CD4-positive, alpha-beta T cell treated with Interleukin-4 for 4 hours (primary cell): ENCODE data around the gene CLIP2.
"Not testable (repeated sequence)": the region's sequence is repeated elsewhere in the genome, so short reads cannot be mapped to it uniquely, and the experiment has no call there.

Experiments used
- DNase-seq: peaks from one replicate; pipeline ENCODE4 v3.0.0-alpha.2; 2020

The CLIP2 gene

DNA sequence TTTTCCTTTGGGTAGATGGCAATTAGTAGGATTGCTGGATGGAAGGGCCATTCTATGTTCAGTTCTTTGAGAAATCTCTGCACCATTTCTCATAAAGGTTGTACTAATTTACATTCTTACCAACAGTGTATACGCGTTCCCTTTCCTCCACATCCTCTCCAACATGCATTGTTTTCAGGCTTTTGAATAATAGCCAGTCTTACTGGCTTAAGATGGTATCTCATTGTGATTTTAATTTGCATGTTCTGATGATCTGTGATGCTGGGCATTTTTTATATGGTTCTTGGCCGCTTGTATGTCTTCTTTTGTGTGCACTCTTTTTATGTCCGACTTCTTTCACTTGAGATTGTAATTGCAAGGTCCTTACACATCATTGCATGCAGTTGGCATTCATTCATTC is 11.7 kb downstream of the CLIP2 start:
- DNase-seq, result no peak

- DNase-seq, result no peak
These were observed 13.6 kb downstream of the CLIP2 start for GRCh38 chr7:74302745-74303221.

DNA sequence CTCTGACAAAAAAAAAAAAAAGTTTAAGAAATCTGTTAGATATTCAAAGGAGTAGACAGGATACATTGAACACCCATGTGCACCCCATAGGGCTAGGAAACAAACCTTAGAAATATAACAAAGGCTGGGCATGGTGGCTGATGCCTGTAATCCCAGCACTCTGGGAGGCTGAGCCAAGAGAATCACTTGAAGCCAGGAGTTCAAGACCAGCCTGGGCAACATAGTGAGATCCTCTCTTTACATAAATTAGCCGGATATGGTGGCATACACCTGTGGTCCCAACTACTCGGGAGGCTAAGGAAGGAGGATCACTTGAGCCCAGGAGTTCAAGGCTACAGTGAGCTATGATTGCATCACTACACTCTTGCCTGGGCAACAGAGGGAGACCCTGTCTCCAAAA is 15.3 kb downstream of the CLIP2 start:
- DNase-seq, result no peak

DNA sequence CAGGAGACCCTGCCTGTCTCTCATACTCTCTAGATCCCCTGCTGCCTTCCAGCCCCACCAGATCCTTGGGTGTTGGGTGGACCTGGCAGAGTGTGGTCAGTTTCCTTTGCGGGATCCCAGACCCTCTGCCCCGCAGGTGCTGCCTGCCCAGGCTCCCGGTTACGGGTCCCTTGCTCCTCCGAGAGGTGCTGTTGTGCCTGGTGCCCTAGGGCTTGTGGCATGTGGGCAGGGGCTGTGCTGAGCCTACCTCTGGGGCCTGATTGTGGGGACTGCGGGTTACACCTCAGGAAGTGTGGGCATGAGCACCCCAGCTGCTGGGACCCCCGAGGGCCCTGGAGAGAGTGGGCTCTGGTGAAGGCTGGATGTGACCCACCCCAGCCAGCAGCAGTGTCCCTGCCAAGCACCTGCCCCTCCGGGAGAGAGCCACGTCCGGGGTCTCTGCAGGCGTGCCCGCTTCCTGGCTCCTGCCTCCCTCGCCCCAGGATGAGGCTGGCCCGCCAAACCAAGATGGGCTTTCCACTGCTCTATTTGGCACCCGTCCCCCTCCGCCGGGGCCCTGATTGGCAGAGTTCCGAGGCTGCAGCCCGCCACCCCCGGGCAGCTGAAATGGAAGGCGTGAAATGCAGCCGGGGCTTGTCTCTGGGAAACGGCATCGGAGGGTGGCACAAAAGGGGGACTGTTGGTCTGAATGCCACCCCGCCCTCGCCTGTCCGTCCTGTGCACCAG is 17.0 kb downstream of the CLIP2 start:
- DNase-seq, result no peak

- no peak for DNase-seq
These were observed 17.7 kb downstream of the CLIP2 start for GRCh38 chr7:74306730-74307469.

- no peak for DNase-seq
These were observed 18.7 kb downstream of the CLIP2 start for GRCh38 chr7:74307738-74308505.

DNA sequence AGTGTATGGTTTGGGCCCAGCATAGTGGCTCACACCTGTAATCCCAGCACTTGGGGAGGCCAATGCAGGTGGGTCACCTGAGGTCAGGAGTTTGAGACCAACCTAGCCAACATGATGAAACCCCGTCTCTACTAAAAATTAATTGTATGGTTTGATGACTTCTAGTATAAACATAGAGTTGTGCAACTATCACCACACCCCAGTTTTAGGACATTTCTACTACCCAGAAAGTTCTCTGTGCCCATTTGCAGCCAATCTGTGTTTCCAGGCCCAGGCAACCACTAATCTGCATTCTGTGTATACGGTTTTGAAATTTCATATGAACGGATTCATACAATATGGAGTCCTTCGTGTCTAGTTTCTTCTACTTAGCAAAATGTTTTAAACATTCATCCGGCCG is 20.0 kb downstream of the CLIP2 start:
- DNase-seq, result no peak

DNA sequence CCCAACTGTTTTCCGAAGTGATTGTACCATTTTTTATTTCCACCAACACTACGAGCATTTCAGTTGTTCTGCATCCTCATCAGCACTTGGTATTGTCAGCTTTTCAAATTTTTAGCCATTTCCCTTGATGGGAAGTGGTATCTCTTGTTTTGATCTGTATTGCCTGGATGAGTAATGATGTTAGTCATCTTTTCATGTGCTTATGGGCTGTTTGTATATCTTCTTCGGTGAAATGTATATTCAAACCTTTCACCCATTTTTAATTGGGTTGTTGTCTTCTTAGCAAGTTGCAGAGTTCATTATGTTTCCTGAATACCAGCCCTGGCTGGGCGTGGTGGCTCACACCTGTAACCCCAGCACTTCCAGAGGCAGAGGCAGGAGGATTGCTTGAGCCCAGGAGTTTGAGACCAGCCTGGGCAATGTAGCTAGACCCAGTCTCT is 22.1 kb downstream of the CLIP2 start:
- DNase-seq, result no peak

DNA sequence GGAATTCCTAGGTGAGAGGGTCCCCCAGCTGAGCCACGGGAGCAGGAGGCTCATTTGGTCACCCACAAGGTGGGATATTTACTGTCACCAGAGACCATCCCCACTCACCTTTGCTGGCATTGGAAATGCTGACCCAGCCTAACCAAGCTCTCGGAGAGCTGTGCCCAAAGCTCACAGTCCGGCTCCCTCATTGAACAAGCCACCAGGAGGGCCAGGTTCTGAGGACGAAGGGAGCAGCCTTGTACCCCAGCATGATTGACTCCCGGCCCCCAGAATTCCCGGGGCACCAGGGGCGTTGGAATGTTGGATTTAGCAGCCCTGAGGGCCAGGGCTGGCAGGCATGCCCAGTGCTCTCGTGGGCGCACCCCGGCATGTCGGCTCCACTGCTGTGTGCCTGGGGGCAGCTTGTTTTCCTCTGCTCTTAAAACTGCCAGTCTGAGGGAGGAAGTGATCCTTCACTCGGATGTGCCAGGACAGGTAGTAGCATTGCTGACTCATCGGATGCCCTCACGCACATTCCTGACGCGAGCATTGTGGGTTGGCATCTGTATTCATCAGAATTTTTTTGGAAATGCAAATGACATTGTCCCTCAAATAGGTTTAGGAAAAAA is 23.3 kb downstream of the CLIP2 start:
- no peak for DNase-seq

GRCh38 chr7:74315891-74316290 is 26.7 kb downstream of the CLIP2 start:
- DNase-seq, result not testable (repeated sequence)

DNA sequence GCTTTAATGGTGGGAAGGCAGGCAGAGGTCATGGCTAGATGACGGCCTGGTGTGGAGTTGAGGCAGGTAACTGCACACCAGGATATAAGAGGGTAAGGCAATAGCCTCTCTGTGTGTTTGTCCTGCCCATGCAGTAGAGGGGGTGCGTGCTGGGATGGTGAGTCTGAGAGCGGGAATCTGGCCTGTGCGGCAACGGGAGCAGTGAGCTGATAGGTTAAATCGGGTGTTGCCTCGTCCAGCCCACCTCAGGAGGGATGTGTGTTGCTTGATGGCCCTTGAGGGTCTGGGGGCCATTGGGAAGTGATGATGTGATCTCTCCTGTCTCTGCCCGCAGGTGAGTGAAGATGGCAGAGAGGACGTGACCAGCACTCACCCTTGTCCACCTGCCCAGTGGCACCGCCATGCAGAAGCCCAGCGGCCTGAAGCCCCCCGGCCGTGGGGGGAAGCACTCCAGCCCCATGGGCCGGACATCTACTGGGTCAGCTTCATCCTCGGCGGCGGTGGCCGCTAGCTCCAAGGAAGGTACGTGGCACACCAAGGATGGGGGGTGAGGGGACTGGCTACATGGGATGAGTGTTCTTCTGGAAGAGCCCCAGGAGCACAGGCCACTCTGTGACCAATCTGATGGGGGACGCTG is 28.1 kb downstream of the CLIP2 start:
- no peak for DNase-seq

GRCh38 chr7:74318043-74318442 is 28.8 kb downstream of the CLIP2 start:
- DNase-seq, result no peak

GRCh38 chr7:74320645-74321221 is 31.5 kb downstream of the CLIP2 start:
- DNase-seq, result no peak

DNA sequence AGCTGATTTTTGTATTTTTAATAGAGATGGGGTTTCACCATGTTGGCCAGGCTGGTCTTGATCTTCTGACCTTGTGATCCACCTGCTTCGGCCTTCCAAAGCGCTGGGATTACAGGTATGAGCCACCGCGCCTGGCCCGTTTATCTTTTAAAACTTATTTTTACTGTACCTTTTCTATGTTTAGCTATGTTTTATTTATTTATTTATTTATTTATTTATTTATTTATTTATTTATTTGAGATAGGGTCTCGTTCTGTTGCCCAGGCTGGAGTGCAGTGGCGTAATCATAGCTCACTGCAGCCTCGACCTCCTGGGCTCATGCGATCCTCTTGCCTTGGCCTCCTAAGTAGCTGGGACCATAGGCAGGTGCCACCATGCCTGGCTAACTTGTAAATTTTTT is 33.7 kb downstream of the CLIP2 start:
- not testable (repeated sequence) for DNase-seq

DNA sequence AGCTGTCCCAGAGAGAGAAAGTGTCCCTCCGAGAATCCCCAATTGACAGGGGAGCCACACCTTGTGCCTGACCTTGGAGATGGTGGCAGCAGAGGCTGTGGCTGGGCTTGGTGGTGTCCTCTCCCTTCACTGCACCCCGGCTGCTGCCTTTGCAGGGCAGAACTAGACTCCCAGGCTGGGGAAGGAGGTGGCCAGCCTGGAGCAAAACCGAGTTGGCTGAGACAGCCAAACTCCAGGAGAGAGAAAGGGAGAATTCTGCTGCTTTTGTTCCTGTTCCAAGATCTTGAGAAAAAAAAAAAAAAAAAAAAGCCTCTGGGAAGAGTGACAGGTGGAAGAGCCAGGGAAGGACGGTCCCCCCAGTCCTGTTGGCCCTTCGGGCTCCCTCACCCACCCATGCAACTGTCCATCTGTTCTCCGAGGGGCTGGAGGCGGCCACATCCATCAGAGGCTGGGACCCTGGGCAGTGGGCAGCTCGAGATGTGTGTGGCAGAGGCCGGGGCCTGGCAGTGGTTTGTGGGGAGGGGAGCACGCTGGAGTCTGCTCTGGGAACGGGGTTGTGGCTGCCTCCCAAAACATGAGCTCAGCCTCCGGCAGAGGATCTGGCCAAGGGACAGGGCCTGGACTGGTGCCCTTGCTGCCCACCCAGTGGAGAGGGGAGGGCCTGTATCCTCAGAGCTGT is 35.5 kb downstream of the CLIP2 start:
- no peak for DNase-seq

GRCh38 chr7:74325210-74325565 is 36.0 kb downstream of the CLIP2 start:
- DNase-seq, result no peak

- DNase-seq, result no peak
These were observed 40.0 kb downstream of the CLIP2 start for GRCh38 chr7:74329225-74329624.

GRCh38 chr7:74332373-74333176 is 43.4 kb downstream of the CLIP2 start:
- DNase-seq, result no peak

- no peak for DNase-seq
These were observed 44.8 kb downstream of the CLIP2 start for GRCh38 chr7:74334030-74334429.

GRCh38 chr7:74337926-74338325 is 48.7 kb downstream of the CLIP2 start:
- no peak for DNase-seq
